GM12878 (cell line): ENCODE measurements around the gene SAMD4A.

ENCODE experiments used
- EP300 ChIP-seq, 2 experiments: fragments of 150-350 bp in 1 of 2; IDR thresholded peaks; 2 replicates each; pipeline ENCODE4 v1.6.1; 2011 to 2012; ENCODE audit warnings: low read depth in 2 of 2, low read length in 2 of 2, borderline replicate concordance in 1 of 2, improper control_type of control experiment in 1 of 2, inconsistent platforms in 1 of 2; ENCODE audit not compliant: control insufficient read depth in 1 of 2
- FOXK2 ChIP-seq: fragments of 450-650 bp; IDR thresholded peaks from 2 replicates; pipeline ENCODE4 v1.6.1; 2017; ENCODE audit warnings: mild to moderate bottlenecking, moderate library complexity
- MTA3 ChIP-seq: IDR thresholded peaks from 2 replicates; pipeline ENCODE4 v1.6.1; 2012; ENCODE audit warnings: low read length, inconsistent platforms, borderline replicate concordance
- RAD21 ChIP-seq: IDR thresholded peaks from 2 replicates; pipeline ENCODE4 v1.6.1; 2011; ENCODE audit warnings: mild to moderate bottlenecking, low read depth, low read length, moderate library complexity; ENCODE audit not compliant: insufficient read depth
- USF2 ChIP-seq: IDR thresholded peaks from 2 replicates; pipeline ENCODE4 v1.6.1; 2011; ENCODE audit warnings: low read depth, low read length, improper control_type of control experiment, borderline replicate concordance
- ZNF274 ChIP-seq: IDR thresholded peaks from one replicate; pipeline ENCODE4 v1.8.0; 2011; ENCODE audit not compliant: insufficient read length, insufficient read depth

- no peak for TF ChIP-seq RAD21
- TF ChIP-seq MTA3, result no peak
- no peak for TF ChIP-seq USF2
- no peak for TF ChIP-seq ZNF274
- no peak for TF ChIP-seq FOXK2
- no peak for TF ChIP-seq EP300 (IDR thresholded peaks at IDR 0.05; ENCODE audit: borderline replicate concordance in 1 of 2, control insufficient read depth in 1 of 2, low read depth in 2 of 2, low read length in 2 of 2)
Measured at GRCh38 chr14:54629183-54629582, 62.3 kb downstream of the SAMD4A start.
